ENCODE data around the gene CCT6B. TPM values are rescaled to one million over a fixed set of nuclear protein-coding genes. Genes with fewer than 3 reads are reported as not detected.

The CCT6B gene, protein sequence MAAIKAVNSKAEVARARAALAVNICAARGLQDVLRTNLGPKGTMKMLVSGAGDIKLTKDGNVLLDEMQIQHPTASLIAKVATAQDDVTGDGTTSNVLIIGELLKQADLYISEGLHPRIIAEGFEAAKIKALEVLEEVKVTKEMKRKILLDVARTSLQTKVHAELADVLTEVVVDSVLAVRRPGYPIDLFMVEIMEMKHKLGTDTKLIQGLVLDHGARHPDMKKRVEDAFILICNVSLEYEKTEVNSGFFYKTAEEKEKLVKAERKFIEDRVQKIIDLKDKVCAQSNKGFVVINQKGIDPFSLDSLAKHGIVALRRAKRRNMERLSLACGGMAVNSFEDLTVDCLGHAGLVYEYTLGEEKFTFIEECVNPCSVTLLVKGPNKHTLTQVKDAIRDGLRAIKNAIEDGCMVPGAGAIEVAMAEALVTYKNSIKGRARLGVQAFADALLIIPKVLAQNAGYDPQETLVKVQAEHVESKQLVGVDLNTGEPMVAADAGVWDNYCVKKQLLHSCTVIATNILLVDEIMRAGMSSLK
- total RNA-seq = 1 to 10 TPM in 1 of 4 donors, under 1 TPM in 2, not detected in 1; 0.94 to 5.0 (median 0.95) TPM

DNA sequence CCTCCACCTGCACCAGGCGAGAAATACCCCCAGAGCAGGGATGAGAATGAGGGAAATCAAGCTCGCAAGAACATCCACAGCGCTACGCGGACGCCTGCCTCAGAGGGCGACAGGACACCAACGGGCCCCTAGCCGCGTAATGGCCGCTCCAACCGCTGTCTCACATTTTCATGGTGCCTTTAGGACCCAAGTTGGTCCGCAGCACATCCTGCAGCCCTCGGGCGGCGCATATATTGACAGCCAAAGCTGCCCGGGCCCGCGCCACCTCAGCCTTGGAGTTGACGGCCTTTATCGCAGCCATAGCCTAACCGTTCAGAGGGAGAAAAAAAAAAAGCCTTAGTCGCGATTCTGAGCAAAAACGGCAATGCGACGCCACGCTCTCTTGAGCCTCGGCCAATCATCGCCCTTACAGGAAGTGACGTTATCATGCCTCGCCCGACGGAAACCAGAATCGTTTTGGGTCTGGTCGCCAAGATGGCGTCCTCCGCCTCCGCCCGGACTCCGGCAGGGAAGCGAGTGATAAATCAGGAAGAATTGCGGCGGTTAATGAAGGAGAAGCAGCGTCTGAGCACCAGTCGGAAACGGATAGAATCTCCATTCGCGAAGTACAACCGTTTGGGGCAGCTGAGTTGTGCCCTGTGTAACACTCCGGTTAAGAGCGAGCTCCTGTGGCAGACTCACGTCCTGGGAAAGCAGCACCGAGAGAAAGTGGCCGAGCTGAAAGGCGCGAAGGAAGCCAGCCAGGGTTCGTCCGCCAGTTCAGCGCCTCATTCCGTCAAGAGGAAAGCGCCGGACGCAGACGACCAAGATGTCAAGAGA lies at the start of gene CCT6B, which contains the start of gene ZNF830:
Gene CCT6B (minus strand): TSS at position 368 of the 819 bp plus-strand sequence. CDS start 67 bp downstream, at position 301.
Gene ZNF830 (plus strand): TSS at position 448 of the 819 bp plus-strand sequence. CDS start 27 bp downstream, at position 475.
- no peaks in the 10 kb centered on the region for H3K27me3 ChIP-seq
- H3K9me3 ChIP-seq = no peaks in the 10 kb centered on the region
- peaks cover 0 to 17% (median 5%) of the 10 kb centered on the region in 4 donors for H3K4me1 ChIP-seq
- peak; percentile 90 to 97 (median 92) for DNase-seq
- peaks cover 0 to 24% (median 0%) of the 10 kb centered on the region in 3 donors for H3K36me3 ChIP-seq
- TF ChIP-seq, protein P1, sequence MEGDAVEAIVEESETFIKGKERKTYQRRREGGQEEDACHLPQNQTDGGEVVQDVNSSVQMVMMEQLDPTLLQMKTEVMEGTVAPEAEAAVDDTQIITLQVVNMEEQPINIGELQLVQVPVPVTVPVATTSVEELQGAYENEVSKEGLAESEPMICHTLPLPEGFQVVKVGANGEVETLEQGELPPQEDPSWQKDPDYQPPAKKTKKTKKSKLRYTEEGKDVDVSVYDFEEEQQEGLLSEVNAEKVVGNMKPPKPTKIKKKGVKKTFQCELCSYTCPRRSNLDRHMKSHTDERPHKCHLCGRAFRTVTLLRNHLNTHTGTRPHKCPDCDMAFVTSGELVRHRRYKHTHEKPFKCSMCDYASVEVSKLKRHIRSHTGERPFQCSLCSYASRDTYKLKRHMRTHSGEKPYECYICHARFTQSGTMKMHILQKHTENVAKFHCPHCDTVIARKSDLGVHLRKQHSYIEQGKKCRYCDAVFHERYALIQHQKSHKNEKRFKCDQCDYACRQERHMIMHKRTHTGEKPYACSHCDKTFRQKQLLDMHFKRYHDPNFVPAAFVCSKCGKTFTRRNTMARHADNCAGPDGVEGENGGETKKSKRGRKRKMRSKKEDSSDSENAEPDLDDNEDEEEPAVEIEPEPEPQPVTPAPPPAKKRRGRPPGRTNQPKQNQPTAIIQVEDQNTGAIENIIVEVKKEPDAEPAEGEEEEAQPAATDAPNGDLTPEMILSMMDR (IDR thresholded peaks at IDR 0.05) = no peak
- peak; percentile 54 to 57 for TF ChIP-seq POLR2A (IDR thresholded peaks at IDR 0.05)
- H3K4me3 ChIP-seq = peak within 1 kb of the TSS; percentile 76 to 90 (median 85)
- H3K27ac ChIP-seq = peak within 1 kb of the TSS; percentile 88 to 91 (median 90)

DNA sequence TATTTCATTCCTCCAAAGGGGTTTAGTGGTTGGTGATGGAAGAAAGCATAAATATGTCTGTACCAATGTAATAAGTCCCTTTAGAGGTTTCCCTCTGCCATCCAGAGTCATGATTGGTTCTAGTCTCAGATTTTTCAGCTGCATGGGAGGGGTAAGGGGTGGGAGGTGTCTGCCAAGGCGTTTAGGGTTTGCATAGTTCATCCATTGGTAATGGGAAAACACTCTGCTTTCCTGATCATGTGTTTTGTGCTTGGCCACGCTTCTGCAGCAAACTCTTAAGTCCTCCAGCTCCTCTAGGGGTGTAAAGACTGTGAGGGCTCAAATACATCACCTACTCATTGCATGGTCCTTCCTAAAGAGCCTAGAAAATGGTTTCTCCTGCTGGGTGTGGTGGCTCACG lies 48.8 kb upstream of the CCT6B start:
- TF ChIP-seq, protein P1 (IDR thresholded peaks at IDR 0.05) = no peak
- TF ChIP-seq POLR2A (IDR thresholded peaks at IDR 0.05) = no peak
- no peak overlapping the region for H3K27ac ChIP-seq
- no peaks in the 10 kb centered on the region for H3K27me3 ChIP-seq
- no peak for DNase-seq
- H3K4me3 ChIP-seq = no peak overlapping the region
- H3K9me3 ChIP-seq = no peaks in the 10 kb centered on the region
- peaks cover 0 to 71% (median 0%) of the 10 kb centered on the region in 3 donors for H3K36me3 ChIP-seq
- H3K4me1 ChIP-seq = no peaks in the 10 kb centered on the region

DNA sequence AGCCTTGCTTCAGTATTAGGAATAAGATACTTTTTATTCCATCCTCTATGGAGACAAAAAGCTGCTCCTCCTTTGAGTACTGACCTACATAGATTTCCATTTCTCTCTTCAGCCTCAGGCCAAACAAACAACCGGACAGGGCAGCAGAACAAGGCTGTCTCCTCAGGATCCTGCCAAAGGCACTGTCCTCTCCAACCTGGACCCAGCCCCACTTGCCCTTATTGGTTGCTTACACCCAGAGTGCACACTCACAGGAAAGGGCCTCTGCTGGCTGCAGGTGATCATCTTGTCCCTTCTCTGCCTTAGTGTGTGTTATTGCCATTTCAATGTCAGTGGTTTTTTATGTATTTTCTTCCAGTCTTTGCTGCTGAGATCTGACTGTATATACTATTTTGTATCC lies 45.7 kb upstream of the CCT6B start:
- peaks cover 0 to 60% (median 0%) of the 10 kb centered on the region in 3 donors for H3K36me3 ChIP-seq
- H3K27ac ChIP-seq = no peak overlapping the region

DNA sequence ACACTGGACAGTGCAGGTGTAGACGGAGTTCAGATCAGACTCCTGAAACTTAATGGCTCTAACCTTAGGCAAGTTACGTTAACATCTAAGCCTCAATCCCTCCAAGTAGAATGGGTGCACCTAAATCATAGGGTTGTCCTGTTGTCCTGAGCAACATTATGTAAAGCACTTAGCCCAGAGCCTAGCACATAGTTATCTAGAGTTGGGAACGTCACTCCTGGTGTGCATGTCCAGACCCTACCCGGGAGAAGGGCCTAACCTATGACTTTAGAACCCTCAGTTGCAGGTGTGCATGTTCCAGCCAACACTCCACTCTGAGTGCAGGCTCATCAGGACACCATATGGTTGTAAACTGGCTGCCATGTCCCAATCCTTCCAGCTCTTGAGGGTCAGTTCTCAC lies 45.1 kb upstream of the CCT6B start:
- Histone ChIP-seq H3K27ac (no peak overlapping the region), H3K9me3 (no peaks in the 10 kb centered on the region), H3K36me3 (peaks cover 0 to 59% (median 0%) of the 10 kb centered on the region in 3 donors), H3K4me3 (no peak overlapping the region), H3K4me1 (peaks cover 0 to 4% (median 0%) of the 10 kb centered on the region in 4 donors), H3K27me3 (no peaks in the 10 kb centered on the region)
- no peak for DNase-seq
- TF ChIP-seq, protein P1 (IDR thresholded peaks at IDR 0.05) = no peak
- TF ChIP-seq POLR2A (IDR thresholded peaks at IDR 0.05) = no peak

More for the DNA sequence above, 45.7 kb upstream of the CCT6B start:
- TF ChIP-seq, protein P1 (IDR thresholded peaks at IDR 0.05) = no peak
- TF ChIP-seq POLR2A (IDR thresholded peaks at IDR 0.05) = no peak
- Histone ChIP-seq H3K9me3 (no peaks in the 10 kb centered on the region), H3K27me3 (no peaks in the 10 kb centered on the region), H3K4me3 (no peak overlapping the region), H3K4me1 (no peaks in the 10 kb centered on the region)
- no peak for DNase-seq

DNA sequence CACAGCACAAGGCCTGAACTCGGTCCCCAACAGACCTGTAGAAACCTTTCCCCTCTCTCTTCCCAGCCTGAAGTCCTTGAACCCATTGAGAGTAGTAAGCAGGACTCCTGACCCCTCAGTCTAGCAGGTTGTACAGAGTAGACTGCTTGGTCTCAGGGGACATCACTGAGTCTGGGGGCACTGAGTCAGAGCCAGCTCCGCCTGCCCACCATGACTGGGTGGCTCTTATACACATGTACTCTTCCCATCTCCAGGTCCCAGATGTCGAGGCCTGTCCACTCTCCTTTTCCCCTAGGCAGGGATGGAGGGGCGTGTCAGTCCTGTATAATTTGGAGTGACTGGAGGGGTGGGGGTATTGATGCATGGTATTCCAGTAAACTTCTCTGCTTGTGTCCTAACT lies 42.5 kb upstream of the CCT6B start:
- Histone ChIP-seq H3K27ac (no peak overlapping the region), H3K27me3 (no peaks in the 10 kb centered on the region), H3K4me1 (peaks cover 0 to 4% (median 0%) of the 10 kb centered on the region in 4 donors), H3K36me3 (peaks cover 0 to 48% (median 0%) of the 10 kb centered on the region in 3 donors), H3K9me3 (no peaks in the 10 kb centered on the region), H3K4me3 (no peak overlapping the region)
- TF ChIP-seq, protein P1 (IDR thresholded peaks at IDR 0.05) = no peak
- no peak for TF ChIP-seq POLR2A (IDR thresholded peaks at IDR 0.05)
- DNase-seq = no peak
